CD14-positive monocyte (primary cell): ENCODE data around the gene PLXNB1. TPM values are rescaled to one million over a fixed set of nuclear protein-coding genes. Genes with fewer than 3 reads are reported as not detected.

ENCODE experiments used
- DNase-seq, 3 donors: peaks; one replicate each; pipeline ENCODE4 v3.0.0-alpha.2; 2011 to 2022
- H2AFZ ChIP-seq: 2 replicates; pipeline ENCODE4 v1.6.0; 2012; ENCODE audit warnings: mild to moderate bottlenecking, low read depth, low read length, inconsistent platforms; ENCODE audit not compliant: insufficient read depth, poor library complexity, severe bottlenecking
- H3K27ac ChIP-seq, 2 donors: 1 replicate in 1 of 2; 2 replicates in 1 of 2; pipeline ENCODE4 v1.5.1; 2012 to 2013; ENCODE audit warnings: low read length in 2 of 2, control low read depth in 1 of 2, inconsistent platforms in 1 of 2, low read depth in 1 of 2, mild to moderate bottlenecking in 1 of 2
- H3K27me3 ChIP-seq, 2 donors: one replicate each; pipeline versions ENCODE4 v1.6.0 to v1.6.1; 2011 to 2013; ENCODE audit warnings: low read length in 2 of 2; ENCODE audit not compliant: control insufficient read depth in 2 of 2, insufficient read depth in 2 of 2
- H3K36me3 ChIP-seq, 2 donors: replicated peaks in 1 of 2; 1 replicate in 1 of 2; 2 replicates in 1 of 2; pipeline versions ENCODE4 v1.5.1 to v1.6.1; 2012 to 2013; ENCODE audit warnings: low read length in 2 of 2, control low read depth in 1 of 2, inconsistent platforms in 1 of 2, mild to moderate bottlenecking in 1 of 2; ENCODE audit not compliant: insufficient read depth in 2 of 2, control insufficient read depth in 1 of 2
- H3K4me1 ChIP-seq, 2 donors: 1 replicate in 1 of 2; 2 replicates in 1 of 2; pipeline versions ENCODE4 v1.5.1 to v1.6.1; 2012 to 2013; ENCODE audit warnings: low read length in 2 of 2, control low read depth in 1 of 2, inconsistent platforms in 1 of 2, mild to moderate bottlenecking in 1 of 2, moderate library complexity in 1 of 2; ENCODE audit not compliant: insufficient read depth in 2 of 2, control insufficient read depth in 1 of 2
- H3K4me2 ChIP-seq: replicated peaks from 2 replicates; pipeline ENCODE3; 2012; ENCODE audit warnings: low read length, moderate library complexity, mild to moderate bottlenecking; ENCODE audit not compliant: poor library complexity, severe bottlenecking; ENCODE audit errors: extremely low read depth
- H3K4me3 ChIP-seq, 3 experiments: fragments of 200-600 bp in 1 of 3; sonication (generic) in 1 of 3; replicated peaks in 1 of 3; 1 replicate in 2 of 3; 2 replicates in 1 of 3; pipeline ENCODE4 v1.5.1; 2011 to 2013; ENCODE audit warnings: low read length in 3 of 3, mild to moderate bottlenecking in 3 of 3, control low read depth in 2 of 3, low read depth in 2 of 3, inconsistent platforms in 1 of 3, moderate library complexity in 1 of 3
- H3K79me2 ChIP-seq: 2 replicates; pipeline ENCODE4 v1.6.0; 2012; ENCODE audit warnings: mild to moderate bottlenecking, control low read depth, inconsistent platforms, low read length, moderate library complexity; ENCODE audit not compliant: insufficient read depth
- H3K9ac ChIP-seq: 2 replicates; pipeline ENCODE4 v1.6.0; 2017; ENCODE audit warnings: low read length, mild to moderate bottlenecking; ENCODE audit not compliant: insufficient read depth, poor library complexity, severe bottlenecking
- H3K9me3 ChIP-seq, 2 donors: replicated peaks in 1 of 2; 1 replicate in 1 of 2; 2 replicates in 1 of 2; pipeline versions ENCODE4 v1.5.1 to v1.6.1; 2012 to 2013; ENCODE audit warnings: low read length in 2 of 2, control low read depth in 1 of 2; ENCODE audit not compliant: control insufficient read depth in 1 of 2, insufficient read depth in 1 of 2
- H4K20me1 ChIP-seq: 2 replicates; pipeline ENCODE4 v1.6.0; 2012; ENCODE audit warnings: mild to moderate bottlenecking, low read length, control low read depth, moderate library complexity; ENCODE audit not compliant: insufficient read depth
- H3K27ac Mint-ChIP-seq, 7 donors: one replicate each; pipeline ENCODE4 v1.8.0; 2020; ENCODE audit warnings: mild to moderate bottlenecking in 7 of 7, mixed read lengths in 7 of 7, moderate library complexity in 6 of 7, inconsistent platforms in 2 of 7
- H3K27me3 Mint-ChIP-seq, 3 donors: one replicate each; pipeline ENCODE4 v1.8.0; 2021 to 2022; ENCODE audit warnings: low read depth in 3 of 3, mild to moderate bottlenecking in 3 of 3, mixed read lengths in 3 of 3, moderate library complexity in 3 of 3, inconsistent platforms in 1 of 3
- H3K36me3 Mint-ChIP-seq, 2 donors: one replicate each; pipeline ENCODE4 v1.8.0; 2020; ENCODE audit warnings: mixed read lengths in 2 of 2, inconsistent platforms in 1 of 2, mild to moderate bottlenecking in 1 of 2
- H3K4me1 Mint-ChIP-seq: one replicate; pipeline ENCODE4 v1.8.0; 2020; ENCODE audit warnings: mild to moderate bottlenecking, mixed read lengths
- H3K4me3 Mint-ChIP-seq, 2 donors: one replicate each; pipeline ENCODE4 v1.8.0; 2020; ENCODE audit warnings: mild to moderate bottlenecking in 2 of 2, mixed read lengths in 2 of 2, moderate library complexity in 1 of 2
- H3K9me3 Mint-ChIP-seq, 7 donors: one replicate each; pipeline ENCODE4 v1.8.0; 2020 to 2022; ENCODE audit warnings: mixed read lengths in 7 of 7, mild to moderate bottlenecking in 6 of 7, moderate library complexity in 6 of 7, inconsistent platforms in 2 of 7
- CTCF ChIP-seq: fragments of 200-600 bp; IDR thresholded peaks from one replicate; pipeline ENCODE4 v1.8.0; 2022; ENCODE audit warnings: antibody characterized with exemption, mild to moderate bottlenecking
- WGBS: methylation state at CpG from one replicate; pipeline ENCODE4 v1.1.5; 2013; ENCODE audit warnings: missing lambda C conversion rate; ENCODE audit not compliant: insufficient coverage; 5-methylcytosine and 5-hydroxymethylcytosine counted together
- intact Hi-C, 2 donors: fragments of 100-400 bp; cut with micrococcal nuclease; formaldehyde crosslinking; loops; one replicate each; pipeline versions ENCODE4 v1.15.0 to v1.15.1; 2023
- polyA plus RNA-seq, 3 donors: library from polyadenylated mRNA; depleted of rRNA in 1 of 3; unstranded in 2 of 3; stranded (reverse) in 1 of 3; fragments of 300-500 nt in 2 of 3; fragments of >200 nt in 1 of 3; fragmentation: Illumina TruSeq in 2 of 3; gene quantifications; 1 replicate in 2 of 3; 2 replicates in 1 of 3; pipeline ENCODE4 v1.2.3, GENCODE V29; 2012 to 2021

Gene PLXNB1
- polyA plus RNA-seq, 3 donors = 0.14 to 4.3 TPM; not detected in 1

GRCh38 chr3:48437812-48438211, 7.9 kb upstream of the PLXNB1 start:
- H4K20me1 ChIP-seq = peaks cover 3% of the 10 kb centered on the region
- peaks cover 23 to 32% of the 10 kb centered on the region in 2 donors for H3K36me3 Mint-ChIP-seq
- H3K4me3 Mint-ChIP-seq = no peak overlapping the region
- no peaks in the 10 kb centered on the region for H3K27me3 ChIP-seq
- DNase-seq = no peak
- H3K79me2 ChIP-seq = peaks cover 46% of the 10 kb centered on the region
- no peak overlapping the region for H3K4me2 ChIP-seq
- peaks cover 13 to 33% of the 10 kb centered on the region in 2 donors for H3K36me3 ChIP-seq
- peaks cover 25 to 40% of the 10 kb centered on the region in 2 donors for H3K4me1 ChIP-seq
- H3K9ac ChIP-seq = no peak overlapping the region
- H3K4me1 Mint-ChIP-seq = peaks cover 38% of the 10 kb centered on the region
- no peak overlapping the region for H3K27ac ChIP-seq
- TF ChIP-seq CTCF = no peak
- H3K4me3 ChIP-seq = no peak overlapping the region
- WGBS = 0% methylated on average over 1 of the region's 4 CpGs
- H2AFZ ChIP-seq = no peak overlapping the region
- no peaks in the 10 kb centered on the region for H3K9me3 Mint-ChIP-seq
- H3K9me3 ChIP-seq = no peaks in the 10 kb centered on the region
- intact Hi-C loops = loop anchor here (2.0 to 10.0 kb wide), 3 partner anchors 36 to 243 kb away; no protein-coding TSS in a partner anchor
- peaks cover 0 to 3% (median 0%) of the 10 kb centered on the region in 3 donors for H3K27me3 Mint-ChIP-seq
- peak overlapping the region in 3 of 7 donors; percentile 20 to 44 (median 31) for H3K27ac Mint-ChIP-seq

- H3K9ac ChIP-seq = no peak overlapping the region
- H3K4me1 ChIP-seq = peaks cover 24 to 37% of the 10 kb centered on the region in 2 donors
These were observed 7.0 kb upstream of the PLXNB1 start for GRCh38 chr3:48436855-48437254.

More at GRCh38 chr3:48436855-48437254, 7.0 kb upstream of the PLXNB1 start:
- H3K79me2 ChIP-seq = peaks cover 36% of the 10 kb centered on the region
- H3K27ac ChIP-seq = peak overlapping the region in 1 of 2 donors; percentile 42
- no peaks in the 10 kb centered on the region for H3K27me3 ChIP-seq
- no peak overlapping the region for H3K4me2 ChIP-seq
- Mint-ChIP-seq H3K27me3 (peaks cover 0 to 1% (median 0%) of the 10 kb centered on the region in 3 donors), H3K4me3 (no peak overlapping the region), H3K4me1 (peaks cover 38% of the 10 kb centered on the region), H3K36me3 (peaks cover 25 to 26% of the 10 kb centered on the region in 2 donors), H3K27ac (no peak overlapping the region), H3K9me3 (no peaks in the 10 kb centered on the region)
- no peak overlapping the region for H3K4me3 ChIP-seq
- H4K20me1 ChIP-seq = no peaks in the 10 kb centered on the region
- 99% methylated on average over 7 of the region's 7 CpGs for WGBS
- no peaks in the 10 kb centered on the region for H3K9me3 ChIP-seq
- TF ChIP-seq CTCF = no peak
- H3K36me3 ChIP-seq = peaks cover 14 to 34% of the 10 kb centered on the region in 2 donors
- no peak overlapping the region for H2AFZ ChIP-seq
- intact Hi-C loops = loop anchor here (1.0 to 10.0 kb wide), 5 partner anchors 35 to 242 kb away; no protein-coding TSS in a partner anchor
- DNase-seq = no peak
